IPS-18a (cell line): ENCODE measurements around the gene STX3.
A peak's percentile ranks its signal among the peaks of the same experiment; 100 is the strongest.

Experiments
- H3K27ac ChIP-seq: one replicate; pipeline ENCODE4 v1.5.1; 2013; ENCODE audit warnings: low read length
- H3K27me3 ChIP-seq: one replicate; pipeline ENCODE4 v1.6.1; 2013; ENCODE audit warnings: mild to moderate bottlenecking, low read length; ENCODE audit not compliant: control insufficient read depth, insufficient read depth
- H3K36me3 ChIP-seq: one replicate; pipeline ENCODE4 v1.6.1; 2013; ENCODE audit warnings: low read depth, low read length; ENCODE audit not compliant: control insufficient read depth
- H3K4me1 ChIP-seq: one replicate; pipeline ENCODE4 v1.6.1; 2013; ENCODE audit warnings: low read depth, low read length; ENCODE audit not compliant: control insufficient read depth
- H3K4me3 ChIP-seq: one replicate; pipeline ENCODE4 v1.5.1; 2013; ENCODE audit warnings: low read length
- H3K9ac ChIP-seq: one replicate; pipeline ENCODE4 v1.6.1; 2013; ENCODE audit warnings: mild to moderate bottlenecking, low read length, moderate library complexity
- H3K9me3 ChIP-seq: one replicate; pipeline ENCODE4 v1.6.1; 2013; ENCODE audit warnings: low read depth, low read length; ENCODE audit not compliant: control insufficient read depth

STX3 gene

GRCh38 chr11:59794417-59794816, 39.2 kb downstream of the STX3 start:
- no peaks in the 10 kb centered on the region for H3K27me3 ChIP-seq
- no peak overlapping the region for H3K4me3 ChIP-seq
- no peak overlapping the region for H3K27ac ChIP-seq
- peaks cover 69% of the 10 kb centered on the region for H3K36me3 ChIP-seq
- H3K9me3 ChIP-seq, result no peaks in the 10 kb centered on the region
- H3K9ac ChIP-seq, result no peak overlapping the region
- H3K4me1 ChIP-seq, result no peaks in the 10 kb centered on the region

GRCh38 chr11:59800390-59801025, 45.3 kb downstream of the STX3 start:
- no peaks in the 10 kb centered on the region for H3K27me3 ChIP-seq
- H3K27ac ChIP-seq, result no peak overlapping the region
- H3K9me3 ChIP-seq, result no peaks in the 10 kb centered on the region
- no peak overlapping the region for H3K9ac ChIP-seq
- H3K4me3 ChIP-seq, result no peak overlapping the region
- H3K4me1 ChIP-seq, result no peaks in the 10 kb centered on the region
- H3K36me3 ChIP-seq, result peaks cover 49% of the 10 kb centered on the region

GRCh38 chr11:59801160-59801706, 46.1 kb downstream of the STX3 start:
- no peak overlapping the region for H3K27ac ChIP-seq
- H3K27me3 ChIP-seq, result no peaks in the 10 kb centered on the region
- no peaks in the 10 kb centered on the region for H3K4me1 ChIP-seq
- H3K4me3 ChIP-seq, result no peak overlapping the region
- H3K9ac ChIP-seq, result no peak overlapping the region
- H3K36me3 ChIP-seq, result peaks cover 49% of the 10 kb centered on the region
- no peaks in the 10 kb centered on the region for H3K9me3 ChIP-seq

- no peaks in the 10 kb centered on the region for H3K27me3 ChIP-seq
- H3K9ac ChIP-seq, result no peak overlapping the region
- H3K36me3 ChIP-seq, result peaks cover 50% of the 10 kb centered on the region
- no peak overlapping the region for H3K4me3 ChIP-seq
- no peaks in the 10 kb centered on the region for H3K9me3 ChIP-seq
- no peaks in the 10 kb centered on the region for H3K4me1 ChIP-seq
- H3K27ac ChIP-seq, result no peak overlapping the region
Measured at GRCh38 chr11:59801981-59802638, 46.9 kb downstream of the STX3 start.

- Histone ChIP-seq H3K9me3 (no peaks in the 10 kb centered on the region), H3K4me3 (no peak overlapping the region), H3K9ac (no peak overlapping the region), H3K36me3 (peaks cover 50% of the 10 kb centered on the region), H3K27me3 (no peaks in the 10 kb centered on the region), H3K4me1 (no peaks in the 10 kb centered on the region), H3K27ac (no peak overlapping the region)
Measured at GRCh38 chr11:59802639-59803176, 47.5 kb downstream of the STX3 start.

- H3K27ac ChIP-seq, result no peak overlapping the region
- H3K36me3 ChIP-seq, result peaks cover 59% of the 10 kb centered on the region
- no peaks in the 10 kb centered on the region for H3K27me3 ChIP-seq
- H3K4me1 ChIP-seq, result no peaks in the 10 kb centered on the region
- H3K9ac ChIP-seq, result no peak overlapping the region
- no peak overlapping the region for H3K4me3 ChIP-seq
- no peaks in the 10 kb centered on the region for H3K9me3 ChIP-seq
Measured at GRCh38 chr11:59804061-59804460, 48.9 kb downstream of the STX3 start.

- Histone ChIP-seq H3K36me3 (peaks cover 49% of the 10 kb centered on the region), H3K4me3 (no peak overlapping the region), H3K4me1 (peaks cover 6% of the 10 kb centered on the region), H3K9ac (no peak overlapping the region), H3K27me3 (no peaks in the 10 kb centered on the region), H3K9me3 (no peaks in the 10 kb centered on the region), H3K27ac (no peak overlapping the region)
Measured at GRCh38 chr11:59807047-59807610, 52.0 kb downstream of the STX3 start.

GRCh38 chr11:59810189-59810910, 55.2 kb downstream of the STX3 start, which contains the start of gene MRPL16:
MRPL16 (minus strand) TSS chr11:59810778; CDS start chr11:59810658, 120 bp downstream.
- Histone ChIP-seq H3K9me3 (no peaks in the 10 kb centered on the region), H3K36me3 (peaks cover 34% of the 10 kb centered on the region), H3K9ac (peak within 1 kb of the TSS; percentile 92), H3K27me3 (no peaks in the 10 kb centered on the region), H3K4me1 (peaks cover 18% of the 10 kb centered on the region), H3K4me3 (peak within 1 kb of the TSS; percentile 85), H3K27ac (peak within 1 kb of the TSS; percentile 84)

- H3K36me3 ChIP-seq, result peaks cover 29% of the 10 kb centered on the region
- no peak overlapping the region for H3K27ac ChIP-seq
- peak overlapping the region; percentile 92 for H3K9ac ChIP-seq
- peaks cover 18% of the 10 kb centered on the region for H3K4me1 ChIP-seq
- no peaks in the 10 kb centered on the region for H3K27me3 ChIP-seq
- no peaks in the 10 kb centered on the region for H3K9me3 ChIP-seq
- peak overlapping the region; percentile 85 for H3K4me3 ChIP-seq
Measured at GRCh38 chr11:59810911-59811259, 55.7 kb downstream of the STX3 start.

GRCh38 chr11:59812220-59812619, 57.0 kb downstream of the STX3 start:
- Histone ChIP-seq H3K9ac (no peak overlapping the region), H3K4me1 (peaks cover 32% of the 10 kb centered on the region), H3K27ac (no peak overlapping the region), H3K4me3 (no peak overlapping the region), H3K9me3 (no peaks in the 10 kb centered on the region), H3K36me3 (peaks cover 16% of the 10 kb centered on the region), H3K27me3 (no peaks in the 10 kb centered on the region)

- no peaks in the 10 kb centered on the region for H3K27me3 ChIP-seq
- no peaks in the 10 kb centered on the region for H3K9me3 ChIP-seq
- H3K9ac ChIP-seq, result no peak overlapping the region
- H3K4me3 ChIP-seq, result no peak overlapping the region
- peaks cover 36% of the 10 kb centered on the region for H3K4me1 ChIP-seq
- no peak overlapping the region for H3K27ac ChIP-seq
- peaks cover 5% of the 10 kb centered on the region for H3K36me3 ChIP-seq
Measured at GRCh38 chr11:59813364-59813763, 58.2 kb downstream of the STX3 start.
